ENCODE data around the gene CR1L.
A peak's percentile ranks its signal among the peaks of the same experiment; 100 is the strongest.
"Not testable (repeated sequence)": the region's sequence is repeated elsewhere in the genome, so short reads cannot be mapped to it uniquely, and the experiment has no call there.

Gene CR1L

GRCh38 chr1:207691010-207691409, 46.1 kb downstream of the CR1L start:
- Histone ChIP-seq H3K36me3 (ENCODE audit: control insufficient read depth, insufficient read depth, low read length) (no peaks in the 10 kb centered on the region), H3K79me2 (no peaks in the 10 kb centered on the region), H3K27ac (no peak overlapping the region), H3K9ac (no peak overlapping the region), H3K4me3 (ENCODE audit: low read depth, low read length) (no peak overlapping the region), H3K9me3 (ENCODE audit: control insufficient read depth, low read length) (no peaks in the 10 kb centered on the region), H3K4me2 (ENCODE audit: low read length) (no peak overlapping the region), H2AFZ (no peak overlapping the region), H3K4me1 (no peaks in the 10 kb centered on the region), H3K27me3 (ENCODE audit: control insufficient read depth, insufficient read depth, low read length) (no peaks in the 10 kb centered on the region)
- no peak for TF ChIP-seq CTCF (IDR thresholded peaks at IDR 0.05)

- H3K79me2 ChIP-seq: no peaks in the 10 kb centered on the region
- H3K36me3 ChIP-seq (ENCODE audit: control insufficient read depth, insufficient read depth, low read length): no peaks in the 10 kb centered on the region
- H3K27ac ChIP-seq: no peak overlapping the region
- TF ChIP-seq CTCF (IDR thresholded peaks at IDR 0.05): no peak
- no peaks in the 10 kb centered on the region for H3K4me1 ChIP-seq
- H3K27me3 ChIP-seq (ENCODE audit: control insufficient read depth, insufficient read depth, low read length): no peaks in the 10 kb centered on the region
- H3K9me3 ChIP-seq (ENCODE audit: control insufficient read depth, low read length): no peaks in the 10 kb centered on the region
- no peak overlapping the region for H2AFZ ChIP-seq
- no peak overlapping the region for H3K9ac ChIP-seq
- no peak overlapping the region for H3K4me3 ChIP-seq (ENCODE audit: low read depth, low read length)
- H3K4me2 ChIP-seq (ENCODE audit: low read length): no peak overlapping the region
Observed at GRCh38 chr1:207691841-207692240, 46.9 kb downstream of the CR1L start.

- H3K79me2 ChIP-seq; H3K9ac ChIP-seq; H3K4me2 ChIP-seq (ENCODE audit: low read length); H3K36me3 ChIP-seq (ENCODE audit: control insufficient read depth, insufficient read depth, low read length); H3K27me3 ChIP-seq (ENCODE audit: control insufficient read depth, insufficient read depth, low read length); H3K27ac ChIP-seq; H2AFZ ChIP-seq; H3K4me3 ChIP-seq (ENCODE audit: low read depth, low read length); H3K4me1 ChIP-seq; H3K9me3 ChIP-seq (ENCODE audit: control insufficient read depth, low read length): not testable (repeated sequence)
Observed at GRCh38 chr1:207692291-207692690, 47.4 kb downstream of the CR1L start.

- H3K79me2 ChIP-seq: no peaks in the 10 kb centered on the region
- no peaks in the 10 kb centered on the region for H3K27me3 ChIP-seq (ENCODE audit: control insufficient read depth, insufficient read depth, low read length)
- no peak overlapping the region for H3K9ac ChIP-seq
- no peak overlapping the region for H2AFZ ChIP-seq
- H3K36me3 ChIP-seq (ENCODE audit: control insufficient read depth, insufficient read depth, low read length): no peaks in the 10 kb centered on the region
- H3K4me2 ChIP-seq (ENCODE audit: low read length): no peak overlapping the region
- TF ChIP-seq CTCF (IDR thresholded peaks at IDR 0.05): no peak
- no peaks in the 10 kb centered on the region for H3K4me1 ChIP-seq
- no peak overlapping the region for H3K4me3 ChIP-seq (ENCODE audit: low read depth, low read length)
- H3K27ac ChIP-seq: no peak overlapping the region
- H3K9me3 ChIP-seq (ENCODE audit: control insufficient read depth, low read length): no peaks in the 10 kb centered on the region
Observed at GRCh38 chr1:207695891-207696290, 51.0 kb downstream of the CR1L start.

GRCh38 chr1:207698822-207699483, 54.0 kb downstream of the CR1L start:
- no peak overlapping the region for H2AFZ ChIP-seq
- H3K27ac ChIP-seq: no peak overlapping the region
- no peaks in the 10 kb centered on the region for H3K36me3 ChIP-seq (ENCODE audit: control insufficient read depth, insufficient read depth, low read length)
- no peaks in the 10 kb centered on the region for H3K9me3 ChIP-seq (ENCODE audit: control insufficient read depth, low read length)
- H3K79me2 ChIP-seq: no peaks in the 10 kb centered on the region
- H3K4me1 ChIP-seq: no peaks in the 10 kb centered on the region
- H3K4me3 ChIP-seq (ENCODE audit: low read depth, low read length): no peak overlapping the region
- no peak overlapping the region for H3K4me2 ChIP-seq (ENCODE audit: low read length)
- TF ChIP-seq CTCF (IDR thresholded peaks at IDR 0.05): peak; percentile 61
- no peaks in the 10 kb centered on the region for H3K27me3 ChIP-seq (ENCODE audit: control insufficient read depth, insufficient read depth, low read length)
- H3K9ac ChIP-seq: no peak overlapping the region

Measured in parathyroid adenoma (tissue), 2 donors.